A549 (cell line): ENCODE data around the gene CHAF1B. TPM values are rescaled to one million over a fixed set of nuclear protein-coding genes. Genes with fewer than 3 reads are reported as not detected.

Source experiments
- ATAC-seq, 2 experiments: fragments of 200-7000 bp in 1 of 2; fragments of >200 bp in 1 of 2; cut with Nextera tagmentation in 1 of 2; cut with Tn5 transposase in 1 of 2; 3 replicates each; pipeline versions ENCODE4 v1.8.0 to v1.9.1; 2018 to 2020; ENCODE audit warnings: mild to moderate bottlenecking in 1 of 2, moderate library complexity in 1 of 2
- CTCF ChIA-PET: fragments of 300-600 bp; sonication (Branson Sonifier 250); formaldehyde crosslinking; extraction: SDS; loops from one replicate; lab custom pipeline; 2021; ENCODE audit warnings: antibody characterized with exemption, inconsistent platforms; lab: Yijun Ruan, JAX
- POLR2A ChIA-PET: fragments of 350-600 bp; formaldehyde crosslinking; extraction: SDS; loops from one replicate; lab custom pipeline; 2021; ENCODE audit warnings: antibody characterized with exemption, inconsistent platforms; lab: Yijun Ruan, JAX
- DNase-seq, 2 experiments: peaks; one replicate each; pipeline versions ENCODE4 v3.0.0 to v3.0.0-alpha.2; 2011 to 2016; ENCODE audit warnings: low read depth in 1 of 2, low spot score in 1 of 2
- FAIRE-seq: peaks from 2 replicates; lab custom pipeline; 2011; peaks lifted over from hg19 to GRCh38; lab: Jason Lieb, UNC
- H3K27ac ChIP-seq, 2 experiments: fragments of >200 bp; sonication (Bioruptor Twin); formaldehyde crosslinking; 3 replicates each; pipeline ENCODE4 v1.5.1; 2016 to 2017
- H3K4me1 ChIP-seq: fragments of >200 bp; sonication (Bioruptor Twin); formaldehyde crosslinking; 3 replicates; pipeline ENCODE4 v1.6.1; 2016
- H3K4me2 ChIP-seq: fragments of >200 bp; sonication (Bioruptor Twin); formaldehyde crosslinking; 3 replicates; pipeline ENCODE4 v1.6.1; 2016
- H3K4me3 ChIP-seq: fragments of >200 bp; sonication (Bioruptor Twin); formaldehyde crosslinking; 3 replicates; pipeline ENCODE4 v1.5.1; 2016
- H3K9me3 ChIP-seq: fragments of >200 bp; sonication (Bioruptor Twin); formaldehyde crosslinking; 3 replicates; pipeline ENCODE4 v1.6.1; 2016
- CHD4 ChIP-seq: fragments of 200-600 bp; sonication (generic); IDR thresholded peaks from 2 replicates; pipeline ENCODE4 v1.6.1; 2016; ENCODE audit warnings: antibody characterized with exemption, mild to moderate bottlenecking, borderline replicate concordance
- FOSB ChIP-seq: fragments of 250-450 bp; sonication (Bioruptor Pico); IDR thresholded peaks from 2 replicates; pipeline ENCODE4 v1.5.0; 2020; ENCODE audit warnings: mild to moderate bottlenecking, moderate library complexity
- FOSL2 ChIP-seq, 2 experiments: fragments of 450-650 bp in 1 of 2; fragments of >200 bp in 1 of 2; sonication (Bioruptor Twin) in 1 of 2; formaldehyde crosslinking; IDR thresholded peaks; 2 replicates each; pipeline versions ENCODE4 v1.5.0 to v1.6.1; 2016 to 2020; ENCODE audit warnings: mild to moderate bottlenecking in 1 of 2, moderate library complexity in 1 of 2
- FOXS1 ChIP-seq: fragments of 250-450 bp; sonication (Bioruptor Pico); IDR thresholded peaks from 2 replicates; pipeline ENCODE4 v1.5.0; 2020; ENCODE audit warnings: mild to moderate bottlenecking, moderate library complexity
- HDAC2 ChIP-seq: fragments of 200-600 bp; sonication (generic); IDR thresholded peaks from 2 replicates; pipeline ENCODE4 v1.6.1; 2016
- HOXA7 ChIP-seq: fragments of 250-450 bp; sonication (Bioruptor Pico); IDR thresholded peaks from 2 replicates; pipeline ENCODE4 v1.5.0; 2020; ENCODE audit warnings: mild to moderate bottlenecking, moderate library complexity
- JUNB ChIP-seq: fragments of >200 bp; sonication (Bioruptor Twin); formaldehyde crosslinking; IDR thresholded peaks from 2 replicates; pipeline ENCODE4 v1.6.1; 2016
- KDM1A ChIP-seq: fragments of 200-600 bp; sonication (generic); IDR thresholded peaks from 2 replicates; pipeline ENCODE4 v1.6.1; 2016; ENCODE audit warnings: low read depth, mild to moderate bottlenecking
- PBX3 ChIP-seq: IDR thresholded peaks from 2 replicates; pipeline ENCODE4 v1.6.1; 2012
- RAD21 ChIP-seq, 2 experiments: fragments of >200 bp in 1 of 2; sonication (Bioruptor Twin) in 1 of 2; formaldehyde crosslinking in 1 of 2; IDR thresholded peaks in 1 of 2; conservative IDR thresholded peaks in 1 of 2; 2 replicates in 1 of 2; 3 replicates in 1 of 2; pipeline ENCODE4 v1.6.1; 2012 to 2018; ENCODE audit warnings: inconsistent platforms in 1 of 2
- RFX5 ChIP-seq: fragments of 450-650 bp; IDR thresholded peaks from 2 replicates; pipeline ENCODE4 v1.7.1; 2014; ENCODE audit warnings: antibody characterized with exemption, mild to moderate bottlenecking, moderate library complexity
- RNF2 ChIP-seq: fragments of 200-600 bp; sonication (generic); IDR thresholded peaks from 2 replicates; pipeline ENCODE4 v1.6.1; 2016; ENCODE audit warnings: low read depth, mild to moderate bottlenecking, antibody characterized with exemption, moderate library complexity, borderline replicate concordance
- SREBF2 ChIP-seq: fragments of 450-650 bp; IDR thresholded peaks from 2 replicates; pipeline ENCODE4 v1.6.1; 2014; ENCODE audit warnings: mild to moderate bottlenecking, moderate library complexity
- TFCP2L1 ChIP-seq: fragments of 250-450 bp; sonication (Bioruptor Pico); IDR thresholded peaks from 2 replicates; pipeline ENCODE4 v1.5.0; 2021; ENCODE audit warnings: mild to moderate bottlenecking
- TP53 ChIP-seq: fragments of 250-450 bp; sonication (Bioruptor Pico); IDR thresholded peaks from 2 replicates; pipeline ENCODE4 v1.5.0; 2021; ENCODE audit warnings: mild to moderate bottlenecking, moderate library complexity
- WGBS: methylation state at CpG from one replicate; pipeline ENCODE4 v1.1.6; 2017; ENCODE audit errors: missing lambda C conversion rate; 5-methylcytosine and 5-hydroxymethylcytosine counted together
- polyA plus RNA-seq, 4 experiments: library from polyadenylated mRNA; depleted of rRNA in 3 of 4; stranded (reverse); fragments of >200 nt; fragmentation: RNase III in 1 of 4; extraction: RNeasy Plus Mini Kit Qiagen cat#74134 plus additional on column Dnase treatment in 1 of 4; gene quantifications; 2 replicates in 3 of 4; 3 replicates in 1 of 4; pipeline ENCODE4 v1.2.3, GENCODE V29; 2011 to 2017
- TF ChIP-seq, protein P1 (sequence below): fragments of 250-450 bp; sonication (Bioruptor Pico); IDR thresholded peaks from 2 replicates; pipeline ENCODE4 v1.5.0; 2021; ENCODE audit warnings: mild to moderate bottlenecking, moderate library complexity, borderline replicate concordance
- TF ChIP-seq, protein P2 (sequence below): IDR thresholded peaks from 2 replicates; pipeline ENCODE4 v1.6.1; 2012
- TF ChIP-seq, protein P3 (sequence below): fragments of 200-600 bp; sonication (generic); IDR thresholded peaks from 2 replicates; pipeline ENCODE4 v1.6.1; 2016; ENCODE audit warnings: antibody characterized with exemption, mild to moderate bottlenecking, moderate library complexity

The CHAF1B gene
- polyA plus RNA-seq, 2 of the 4 experiments (the other 2 are of a cell fraction): 13.3 to 16.9 TPM

- ChIA-PET CTCF (no interaction called here), POLR2A (no interaction called here)
- no peak for FAIRE-seq
- peaks cover 9% of the 10 kb centered on the region for H3K4me1 ChIP-seq
- WGBS: 81% methylated on average over 10 of the region's 10 CpGs
- TF ChIP-seq JUNB (no peak), PBX3 (no peak), RNF2 (no peak), RFX5 (no peak)
- TF ChIP-seq, protein P1, sequence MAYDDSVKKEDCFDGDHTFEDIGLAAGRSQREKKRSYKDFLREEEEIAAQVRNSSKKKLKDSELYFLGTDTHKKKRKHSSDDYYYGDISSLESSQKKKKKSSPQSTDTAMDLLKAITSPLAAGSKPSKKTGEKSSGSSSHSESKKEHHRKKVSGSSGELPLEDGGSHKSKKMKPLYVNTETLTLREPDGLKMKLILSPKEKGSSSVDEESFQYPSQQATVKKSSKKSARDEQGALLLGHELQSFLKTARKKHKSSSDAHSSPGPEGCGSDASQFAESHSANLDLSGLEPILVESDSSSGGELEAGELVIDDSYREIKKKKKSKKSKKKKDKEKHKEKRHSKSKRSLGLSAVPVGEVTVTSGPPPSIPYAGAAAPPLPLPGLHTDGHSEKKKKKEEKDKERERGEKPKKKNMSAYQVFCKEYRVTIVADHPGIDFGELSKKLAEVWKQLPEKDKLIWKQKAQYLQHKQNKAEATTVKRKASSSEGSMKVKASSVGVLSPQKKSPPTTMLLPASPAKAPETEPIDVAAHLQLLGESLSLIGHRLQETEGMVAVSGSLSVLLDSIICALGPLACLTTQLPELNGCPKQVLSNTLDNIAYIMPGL (CRISPR knock-in tag): no peak
- TF ChIP-seq, protein P2, sequence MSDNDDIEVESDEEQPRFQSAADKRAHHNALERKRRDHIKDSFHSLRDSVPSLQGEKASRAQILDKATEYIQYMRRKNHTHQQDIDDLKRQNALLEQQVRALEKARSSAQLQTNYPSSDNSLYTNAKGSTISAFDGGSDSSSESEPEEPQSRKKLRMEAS: no peak
- H3K4me2 ChIP-seq: no peak overlapping the region
- DNase-seq: no peak
- H3K4me3 ChIP-seq: no peak overlapping the region
- H3K27ac ChIP-seq: no peak overlapping the region
- no peak for ATAC-seq
- H3K9me3 ChIP-seq: no peaks in the 10 kb centered on the region
Observed at GRCh38 chr21:36463991-36464390, 78.8 kb downstream of the CHAF1B start.

DNA sequence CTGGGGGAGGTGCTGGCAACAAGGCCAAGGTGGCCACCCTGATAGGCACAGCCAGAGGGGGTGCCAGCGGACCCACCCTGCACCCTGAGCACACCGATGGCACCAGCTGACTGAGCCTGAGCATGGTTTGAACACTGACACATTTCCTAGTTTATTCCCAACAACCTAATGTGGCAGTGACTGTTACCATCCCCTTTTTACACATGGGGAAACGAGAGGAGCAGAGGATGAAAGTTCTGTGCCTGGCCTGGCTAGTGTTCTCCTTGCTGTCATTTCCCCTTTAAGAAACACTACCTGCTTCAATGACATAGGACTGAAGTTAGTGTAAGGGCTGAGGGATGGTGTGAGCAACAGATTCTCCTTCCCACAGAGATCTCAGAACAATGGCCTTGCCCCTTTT lies 79.4 kb downstream of the CHAF1B start:
- H3K4me3 ChIP-seq: no peak overlapping the region
- CTCF ChIA-PET: no interaction called here
- no peak for TF ChIP-seq TFCP2L1 (CRISPR knock-in tag)
- no peak for TF ChIP-seq CHD4
- no peak for TF ChIP-seq TP53 (CRISPR knock-in tag)
- TF ChIP-seq, all 56 proteins: peak for 0
- peaks cover 9% of the 10 kb centered on the region for H3K4me1 ChIP-seq
- WGBS: 86% methylated on average over 3 of the region's 3 CpGs
- POLR2A ChIA-PET: no interaction called here
- H3K27ac ChIP-seq: peak overlapping the region in 1 of 2 experiments; percentile 39; a peak in 2 of 6 replicates
- FAIRE-seq: no peak
- no peaks in the 10 kb centered on the region for H3K9me3 ChIP-seq
- DNase-seq: no peak
- ATAC-seq: no peak
- H3K4me2 ChIP-seq: no peak overlapping the region

- no peak for TF ChIP-seq FOXS1
- TF ChIP-seq RAD21 (conservative IDR thresholded peaks at IDR 0.05 in 1 of 2, IDR thresholded peaks at IDR 0.05 in 1 of 2): no peak
- no peak for TF ChIP-seq SREBF2
- TF ChIP-seq KDM1A: no peak
- TF ChIP-seq FOSB (CRISPR knock-in tag): no peak
- WGBS: 74% methylated on average over 8 of the region's 8 CpGs
- Histone ChIP-seq H3K4me1 (peaks cover 13% of the 10 kb centered on the region), H3K4me2 (no peak overlapping the region), H3K27ac (no peak overlapping the region), H3K4me3 (no peak overlapping the region), H3K9me3 (no peaks in the 10 kb centered on the region)
- CTCF ChIA-PET: no interaction called here
- FAIRE-seq: no peak
- no peak for DNase-seq
- no peak for ATAC-seq
- POLR2A ChIA-PET: no interaction called here
Observed at GRCh38 chr21:36465478-36465877, 80.3 kb downstream of the CHAF1B start.

DNA sequence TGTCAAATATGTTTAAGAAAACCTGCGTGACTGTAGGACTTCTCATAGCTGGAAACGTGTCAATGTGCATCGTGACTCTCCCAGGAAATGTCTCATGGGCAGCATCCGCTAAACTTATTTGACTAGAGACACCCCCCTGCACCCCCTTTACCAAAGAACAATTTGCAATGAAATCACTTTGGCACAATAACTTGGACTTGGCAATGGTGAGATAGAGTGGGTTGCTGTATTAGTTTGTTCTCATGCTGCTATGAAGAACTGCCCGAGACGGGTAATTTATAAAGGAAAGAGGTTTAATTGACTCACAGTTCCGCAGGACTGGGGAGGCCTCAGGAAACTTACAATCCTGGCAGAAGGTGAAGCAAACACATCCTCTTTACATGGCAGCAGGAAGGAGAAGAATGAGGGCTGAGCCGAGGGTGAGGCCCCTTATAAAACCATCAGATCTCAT lies 80.9 kb downstream of the CHAF1B start:
- ChIA-PET CTCF (no interaction called here), POLR2A (no interaction called here)
- DNase-seq (no peak), ATAC-seq (no peak), FAIRE-seq (no peak)
- TF ChIP-seq FOSL2 (IDR thresholded peaks at IDR 0.05) (no peak), FOSL2 (CRISPR knock-in tag; IDR thresholded peaks at IDR 0.05) (no peak), KDM1A (no peak), HOXA7 (CRISPR knock-in tag) (no peak), JUNB (no peak), HDAC2 (no peak)
- TF ChIP-seq, protein P3, sequence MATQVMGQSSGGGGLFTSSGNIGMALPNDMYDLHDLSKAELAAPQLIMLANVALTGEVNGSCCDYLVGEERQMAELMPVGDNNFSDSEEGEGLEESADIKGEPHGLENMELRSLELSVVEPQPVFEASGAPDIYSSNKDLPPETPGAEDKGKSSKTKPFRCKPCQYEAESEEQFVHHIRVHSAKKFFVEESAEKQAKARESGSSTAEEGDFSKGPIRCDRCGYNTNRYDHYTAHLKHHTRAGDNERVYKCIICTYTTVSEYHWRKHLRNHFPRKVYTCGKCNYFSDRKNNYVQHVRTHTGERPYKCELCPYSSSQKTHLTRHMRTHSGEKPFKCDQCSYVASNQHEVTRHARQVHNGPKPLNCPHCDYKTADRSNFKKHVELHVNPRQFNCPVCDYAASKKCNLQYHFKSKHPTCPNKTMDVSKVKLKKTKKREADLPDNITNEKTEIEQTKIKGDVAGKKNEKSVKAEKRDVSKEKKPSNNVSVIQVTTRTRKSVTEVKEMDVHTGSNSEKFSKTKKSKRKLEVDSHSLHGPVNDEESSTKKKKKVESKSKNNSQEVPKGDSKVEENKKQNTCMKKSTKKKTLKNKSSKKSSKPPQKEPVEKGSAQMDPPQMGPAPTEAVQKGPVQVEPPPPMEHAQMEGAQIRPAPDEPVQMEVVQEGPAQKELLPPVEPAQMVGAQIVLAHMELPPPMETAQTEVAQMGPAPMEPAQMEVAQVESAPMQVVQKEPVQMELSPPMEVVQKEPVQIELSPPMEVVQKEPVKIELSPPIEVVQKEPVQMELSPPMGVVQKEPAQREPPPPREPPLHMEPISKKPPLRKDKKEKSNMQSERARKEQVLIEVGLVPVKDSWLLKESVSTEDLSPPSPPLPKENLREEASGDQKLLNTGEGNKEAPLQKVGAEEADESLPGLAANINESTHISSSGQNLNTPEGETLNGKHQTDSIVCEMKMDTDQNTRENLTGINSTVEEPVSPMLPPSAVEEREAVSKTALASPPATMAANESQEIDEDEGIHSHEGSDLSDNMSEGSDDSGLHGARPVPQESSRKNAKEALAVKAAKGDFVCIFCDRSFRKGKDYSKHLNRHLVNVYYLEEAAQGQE: no peak
- Histone ChIP-seq H3K9me3 (no peaks in the 10 kb centered on the region), H3K4me2 (no peak overlapping the region), H3K27ac (no peak overlapping the region), H3K4me3 (no peak overlapping the region), H3K4me1 (peaks cover 19% of the 10 kb centered on the region)
- 89% methylated on average over 8 of the region's 8 CpGs for whole genome bisulfite sequencing
